MM.1S (cell line): ENCODE measurements around the gene TRPC1.

Experiments used
- EZH2 ChIP-seq: fragments of 300-600 bp; sonication (generic); optimal IDR thresholded peaks from 2 replicates; pipeline ENCODE3; 2017; ENCODE audit warnings: low read depth, mild to moderate bottlenecking, antibody characterized with exemption, low read length, mixed read lengths
- EZH2phosphoT487 ChIP-seq: fragments of 300-600 bp; sonication (generic); IDR thresholded peaks from 2 replicates; pipeline ENCODE4 v1.6.1; 2018; ENCODE audit warnings: antibody characterized with exemption, low read length
- TF ChIP-seq, protein P1 (sequence below): fragments of 300-600 bp; sonication (generic); IDR thresholded peaks from 2 replicates; pipeline ENCODE4 v1.5.1; 2016; ENCODE audit warnings: antibody characterized with exemption, low read length, mixed read lengths

DNA sequence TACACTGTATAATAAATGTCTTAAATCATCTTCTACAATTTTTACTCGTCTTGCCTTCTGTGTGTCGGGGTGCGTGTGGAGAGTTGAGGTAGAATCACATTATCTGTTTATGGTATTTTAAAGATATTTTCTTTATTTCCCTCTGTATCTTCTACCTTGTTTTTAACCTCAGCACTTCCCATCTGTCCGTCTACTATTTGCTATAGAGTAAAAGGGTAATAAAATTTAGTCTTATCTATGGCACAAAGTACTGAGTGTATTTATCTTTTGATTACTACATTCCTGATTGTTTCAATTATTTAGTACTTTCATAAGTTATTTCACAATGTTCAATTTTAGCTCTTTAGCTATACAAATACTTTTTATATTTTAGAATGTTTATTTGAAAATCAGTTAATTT lies 62.2 kb downstream of the TRPC1 start:
- TF ChIP-seq, protein P1, sequence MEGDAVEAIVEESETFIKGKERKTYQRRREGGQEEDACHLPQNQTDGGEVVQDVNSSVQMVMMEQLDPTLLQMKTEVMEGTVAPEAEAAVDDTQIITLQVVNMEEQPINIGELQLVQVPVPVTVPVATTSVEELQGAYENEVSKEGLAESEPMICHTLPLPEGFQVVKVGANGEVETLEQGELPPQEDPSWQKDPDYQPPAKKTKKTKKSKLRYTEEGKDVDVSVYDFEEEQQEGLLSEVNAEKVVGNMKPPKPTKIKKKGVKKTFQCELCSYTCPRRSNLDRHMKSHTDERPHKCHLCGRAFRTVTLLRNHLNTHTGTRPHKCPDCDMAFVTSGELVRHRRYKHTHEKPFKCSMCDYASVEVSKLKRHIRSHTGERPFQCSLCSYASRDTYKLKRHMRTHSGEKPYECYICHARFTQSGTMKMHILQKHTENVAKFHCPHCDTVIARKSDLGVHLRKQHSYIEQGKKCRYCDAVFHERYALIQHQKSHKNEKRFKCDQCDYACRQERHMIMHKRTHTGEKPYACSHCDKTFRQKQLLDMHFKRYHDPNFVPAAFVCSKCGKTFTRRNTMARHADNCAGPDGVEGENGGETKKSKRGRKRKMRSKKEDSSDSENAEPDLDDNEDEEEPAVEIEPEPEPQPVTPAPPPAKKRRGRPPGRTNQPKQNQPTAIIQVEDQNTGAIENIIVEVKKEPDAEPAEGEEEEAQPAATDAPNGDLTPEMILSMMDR = no peak
- no peak for TF ChIP-seq EZH2
- TF ChIP-seq EZH2phosphoT487 = no peak
